GM10248 (cell line): Measurements from ENCODE around the gene KCNT1.

Source experiments
- CTCF ChIA-PET: fragments of 300-600 bp; sonication (Branson Sonifier 250); formaldehyde crosslinking; extraction: SDS; loops from one replicate; lab custom pipeline; 2021; ENCODE audit warnings: antibody characterized with exemption; lab: Yijun Ruan, JAX
- POLR2A ChIA-PET: fragments of 350-650 bp; sonication (Branson Sonifier 250); formaldehyde crosslinking; extraction: SDS; loops from one replicate; lab custom pipeline; 2020; ENCODE audit warnings: antibody characterized with exemption; lab: Yijun Ruan, JAX
- DNase-seq: peaks from one replicate; pipeline ENCODE4 v3.0.0; 2012; ENCODE audit errors: extremely low spot score
- CTCF ChIP-seq: IDR thresholded peaks from 2 replicates; pipeline ENCODE4 v1.5.1; 2012; ENCODE audit warnings: mild to moderate bottlenecking, low read depth; ENCODE audit errors: extremely low read depth, missing control alignments, control extremely low read depth

Gene KCNT1

GRCh38 chr9:135822374-135822755, 120.4 kb downstream of the KCNT1 start:
- CTCF ChIA-PET = interaction anchor here (0.9 kb wide), 1 partner anchor 42 kb away, joined by 3 read pairs; no protein-coding TSS in a partner anchor
- TF ChIP-seq CTCF = no peak
- DNase-seq = no peak
- POLR2A ChIA-PET = no interaction called here

GRCh38 chr9:135823036-135823435, 121.1 kb downstream of the KCNT1 start:
- POLR2A ChIA-PET = no interaction called here
- CTCF ChIA-PET = interaction anchor here (0.9 kb wide), 1 partner anchor 41 kb away, joined by 3 read pairs; no protein-coding TSS in a partner anchor
- DNase-seq = no peak
- no peak for TF ChIP-seq CTCF

GRCh38 chr9:135825435-135826187, 123.6 kb downstream of the KCNT1 start:
- no peak for DNase-seq
- POLR2A ChIA-PET = no interaction called here
- TF ChIP-seq CTCF = no peak
- CTCF ChIA-PET = no interaction called here

GRCh38 chr9:135826188-135826545, 124.2 kb downstream of the KCNT1 start:
- ChIA-PET CTCF (no interaction called here), POLR2A (no interaction called here)
- no peak for DNase-seq

GRCh38 chr9:135827301-135827700, 125.3 kb downstream of the KCNT1 start:
- ChIA-PET POLR2A (no interaction called here), CTCF (interaction anchor here (1.1 kb wide), 1 partner anchor 141 kb away, joined by 3 read pairs; no protein-coding TSS in a partner anchor)
- DNase-seq = no peak
- TF ChIP-seq CTCF = no peak

More at GRCh38 chr9:135826188-135826545, 124.2 kb downstream of the KCNT1 start:
- TF ChIP-seq CTCF = no peak

- POLR2A ChIA-PET = no interaction called here
- CTCF ChIA-PET = interaction anchor here (1.1 kb wide), 1 partner anchor 140 kb away, joined by 3 read pairs; no protein-coding TSS in a partner anchor
- DNase-seq = no peak
- no peak for TF ChIP-seq CTCF
These were observed 126.0 kb downstream of the KCNT1 start for GRCh38 chr9:135827866-135828580.
